B cell (primary cell): ENCODE results near the gene RRAS2.

Experiments used
- CTCF ChIP-seq: fragments of 200-600 bp; IDR thresholded peaks from one replicate; pipeline ENCODE4 v1.8.0; 2022; ENCODE audit warnings: antibody characterized with exemption, mild to moderate bottlenecking
- EZH2 ChIP-seq: IDR thresholded peaks from 2 replicates; pipeline ENCODE4 v1.6.1; 2012; ENCODE audit warnings: borderline replicate concordance, low read depth, mild to moderate bottlenecking, moderate library complexity, low read length; ENCODE audit not compliant: insufficient read depth, poor library complexity, severe bottlenecking

- TF ChIP-seq CTCF (no peak), EZH2 (no peak)
Observed at GRCh38 chr11:14372011-14372410, 13.0 kb upstream of the RRAS2 start.
